Endothelial cell of umbilical vein (primary cell): ENCODE data around the gene TRPC4AP. TPM values are rescaled to one million over a fixed set of nuclear protein-coding genes. Genes with fewer than 3 reads are reported as not detected.

ENCODE experiments used
- BruUV-seq: library from RNA; stranded (reverse); fragments of 400-500 nt; replicated peaks from 2 replicates; lab custom pipeline; 2021; lab: Mats Ljungman, UMichigan
- CTCF ChIA-PET: fragments of 300-600, 350-600 bp; sonication (Branson Sonifier 250); formaldehyde crosslinking; loops from one replicate; lab custom pipeline; 2021; ENCODE audit warnings: antibody characterized with exemption, inconsistent platforms; lab: Charles Lee
- POLR2A ChIA-PET: fragments of 300-600, 350-600 bp; sonication (Branson Sonifier 250); formaldehyde crosslinking; loops from one replicate; lab custom pipeline; 2021; ENCODE audit warnings: antibody characterized with exemption, inconsistent platforms; lab: Charles Lee
- DNase-seq: peaks from one replicate; pipeline ENCODE4 v3.0.0-alpha.2; 2011; ENCODE audit warnings: low read depth, low spot score
- FAIRE-seq: peaks from 2 replicates; lab custom pipeline; 2011; peaks lifted over from hg19 to GRCh38; lab: Jason Lieb, UNC
- H2AFZ ChIP-seq: 2 replicates; pipeline ENCODE4 v1.6.0; 2012; ENCODE audit warnings: low read depth, low read length, control low read depth, inconsistent platforms
- H3K27ac ChIP-seq: 2 replicates; pipeline ENCODE4 v1.5.1; 2011; ENCODE audit warnings: low read depth, mild to moderate bottlenecking, control low read depth, low read length, moderate library complexity; ENCODE audit not compliant: insufficient read depth
- H3K27me3 ChIP-seq, 2 experiments: 2 replicates each; pipeline versions ENCODE4 v1.6.0 to v1.6.1; 2011; ENCODE audit warnings: low read length in 2 of 2, mixed read lengths in 1 of 2; ENCODE audit not compliant: control insufficient read depth in 2 of 2, insufficient read depth in 2 of 2
- H3K36me3 ChIP-seq, 2 experiments: 2 replicates in 1 of 2; 3 replicates in 1 of 2; pipeline ENCODE4 v1.5.1; 2011; ENCODE audit warnings: low read length in 2 of 2, mild to moderate bottlenecking in 1 of 2, moderate library complexity in 1 of 2; ENCODE audit not compliant: control insufficient read depth in 2 of 2, insufficient read depth in 2 of 2; ENCODE audit errors: extremely low read depth in 1 of 2
- H3K4me1 ChIP-seq: 3 replicates; pipeline ENCODE4 v1.5.1; 2011; ENCODE audit warnings: mild to moderate bottlenecking, low read length; ENCODE audit not compliant: control insufficient read depth, insufficient read depth; ENCODE audit errors: extremely low read depth
- H3K4me2 ChIP-seq: 2 replicates; pipeline ENCODE4 v1.6.1; 2011; ENCODE audit warnings: low read length, control low read depth, mixed read lengths; ENCODE audit not compliant: insufficient read depth
- H3K4me3 ChIP-seq, 3 experiments: fragments of 200-600 bp in 1 of 3; sonication (generic), shearing (Covaris generic) in 1 of 3; replicated peaks in 1 of 3; 2 replicates each; pipeline ENCODE4 v1.5.1; 2011 to 2016; ENCODE audit warnings: control low read depth in 3 of 3, low read length in 3 of 3, mild to moderate bottlenecking in 2 of 3, inconsistent platforms in 1 of 3, low read depth in 1 of 3, moderate library complexity in 1 of 3; ENCODE audit not compliant: insufficient read depth in 1 of 3
- H3K79me2 ChIP-seq: 2 replicates; pipeline ENCODE4 v1.6.0; 2012; ENCODE audit warnings: low read length, inconsistent platforms; ENCODE audit not compliant: control insufficient read depth, insufficient read depth
- H3K9ac ChIP-seq: replicated peaks from 2 replicates; pipeline ENCODE3; 2011; ENCODE audit warnings: low read length, control low read depth; ENCODE audit not compliant: insufficient read depth; ENCODE audit errors: extremely low read depth
- H3K9me1 ChIP-seq: replicated peaks from 3 replicates; pipeline ENCODE4 v1.6.0; 2011; ENCODE audit warnings: mild to moderate bottlenecking, low read length; ENCODE audit not compliant: control insufficient read depth, insufficient read depth; ENCODE audit errors: extremely low read depth
- H3K9me3 ChIP-seq: replicated peaks from 2 replicates; pipeline ENCODE4 v1.5.1; 2012; ENCODE audit warnings: low read length, inconsistent platforms; ENCODE audit not compliant: control insufficient read depth, insufficient read depth
- H4K20me1 ChIP-seq: replicated peaks from 2 replicates; pipeline ENCODE3; 2011; ENCODE audit warnings: mild to moderate bottlenecking, low read length; ENCODE audit not compliant: control insufficient read depth, insufficient read depth; ENCODE audit errors: extremely low read depth
- EZH2 ChIP-seq: IDR thresholded peaks from 2 replicates; pipeline ENCODE4 v1.6.1; 2012; ENCODE audit warnings: borderline replicate concordance, low read depth, mild to moderate bottlenecking, moderate library complexity, low read length, inconsistent platforms; ENCODE audit not compliant: severe bottlenecking
- FOS ChIP-seq: IDR thresholded peaks from 2 replicates; pipeline ENCODE4 v1.6.1; 2011; ENCODE audit warnings: mild to moderate bottlenecking, low read length, moderate library complexity, borderline replicate concordance; ENCODE audit not compliant: insufficient read depth
- GATA2 ChIP-seq: IDR thresholded peaks from 2 replicates; pipeline ENCODE4 v1.7.0; 2011; ENCODE audit warnings: low read depth, mild to moderate bottlenecking, moderate library complexity, mixed read lengths, low read length; ENCODE audit not compliant: insufficient read length, insufficient read depth
- JUN ChIP-seq: IDR thresholded peaks from 2 replicates; pipeline ENCODE4 v1.6.1; 2011; ENCODE audit warnings: borderline replicate concordance, low read depth; ENCODE audit not compliant: insufficient read length, insufficient read depth
- MYC ChIP-seq: IDR thresholded peaks from one replicate; pipeline ENCODE4 v1.6.1; 2011; ENCODE audit warnings: mild to moderate bottlenecking, low read depth, low read length
- POLR2A ChIP-seq: IDR thresholded peaks from 2 replicates; pipeline ENCODE4 v1.6.1; 2012; ENCODE audit warnings: low read depth, mild to moderate bottlenecking, control low read depth, low read length
- POLR2AphosphoS5 ChIP-seq: IDR thresholded peaks from 2 replicates; pipeline ENCODE4 v1.6.1; 2012; ENCODE audit warnings: low read depth, mild to moderate bottlenecking, control low read depth, low read length, moderate library complexity; ENCODE audit not compliant: insufficient read depth
- dilution Hi-C: fragments of 300-500 bp; cut with MboI; formaldehyde crosslinking; loops from one replicate; pipeline ENCODE4 v1.15.0; 2019; ENCODE audit warnings: low sequenced_read_pairs; ENCODE audit not compliant: extremely low pct_ligation_motif_present
- intact Hi-C: fragments of 100-400 bp; cut with micrococcal nuclease; formaldehyde crosslinking; loops from one replicate; pipeline ENCODE4 v1.10.0; 2022
- polyA plus RNA-seq, 4 experiments: library from polyadenylated mRNA; depleted of rRNA in 3 of 4; stranded (reverse) in 3 of 4; unstranded in 1 of 4; fragments of >200 nt; gene quantifications; 2 replicates each; pipeline versions ENCODE4 v1.2.1 to v1.2.3, GENCODE V29; 2011 to 2012; ENCODE audit warnings: missing spikeins in 1 of 4
- total RNA-seq: library from RNA; stranded (reverse); gene quantifications from 2 replicates; pipeline ENCODE4 v1.2.3, GENCODE V29; 2021
- TF ChIP-seq, protein P1 (sequence below): IDR thresholded peaks from 2 replicates; pipeline ENCODE4 v1.6.1; 2011; ENCODE audit not compliant: insufficient read depth, insufficient read length
- TF ChIP-seq, protein P2 (sequence below), 2 donors: IDR thresholded peaks; 1 replicate in 1 of 2; 2 replicates in 1 of 2; pipeline ENCODE4 v1.5.1; 2011; ENCODE audit warnings: low read length in 2 of 2, mild to moderate bottlenecking in 2 of 2, moderate library complexity in 2 of 2, control low read depth in 1 of 2, inconsistent platforms in 1 of 2, low read depth in 1 of 2; ENCODE audit not compliant: insufficient read depth in 1 of 2; ENCODE audit errors: extremely low read depth in 1 of 2

TRPC4AP gene
- total and polyA plus RNA-seq, 2 donors (not counting 3 experiments of a cell fraction or from before 2014, with no cell fraction given): 89.0 to 103 TPM

DNA sequence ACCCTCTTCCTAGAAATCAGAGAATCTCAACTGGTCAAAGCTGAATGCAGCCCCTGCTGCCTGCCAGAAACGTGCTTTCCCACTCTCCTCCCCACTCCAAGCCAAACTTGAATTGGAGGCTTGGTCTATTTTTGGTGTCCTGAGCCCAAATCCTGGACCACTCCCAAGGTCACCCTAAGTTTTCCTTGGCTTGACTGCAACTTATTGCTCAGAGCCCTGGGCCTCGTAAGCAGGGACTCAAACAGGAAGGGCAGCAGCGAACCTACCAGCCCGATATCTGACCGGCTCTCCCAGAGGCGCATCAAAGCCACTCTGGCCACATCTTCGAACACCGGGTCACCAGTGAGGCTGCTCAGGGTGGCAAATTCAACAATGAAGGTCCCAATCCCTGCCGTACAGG, 41.9 kb upstream of the TRPC4AP start:
- peak; percentile 59 for DNase-seq
- Histone ChIP-seq H3K27me3 (no peaks in the 10 kb centered on the region), H3K9ac (peak overlapping the region; percentile 53), H3K79me2 (no peaks in the 10 kb centered on the region), H3K9me1 (no peaks in the 10 kb centered on the region), H3K36me3 (peaks cover 9 to 16% of the 10 kb centered on the region in 2 experiments), H3K27ac (peak overlapping the region; percentile 97), H3K4me2 (peak overlapping the region; percentile 51), H3K4me3 (peak overlapping the region in 1 of 3 experiments; percentile 2), H2AFZ (peak overlapping the region; percentile 7), H3K9me3 (no peaks in the 10 kb centered on the region), H4K20me1 (no peaks in the 10 kb centered on the region), H3K4me1 (peaks cover 43% of the 10 kb centered on the region)
- dilution Hi-C loops: no loop called here
- intact Hi-C loops: no loop called here
- CTCF ChIA-PET: interaction anchor here (1.0 to 4.8 kb wide), 4 partner anchors 10 to 74 kb away, joined by 4 to 59 read pairs (median 4); no protein-coding TSS in a partner anchor
- POLR2A ChIA-PET: no interaction called here
- BruUV-seq: no TSS peak
- no peak for FAIRE-seq
- no peak for TF ChIP-seq POLR2AphosphoS5
- no peak for TF ChIP-seq FOS
- TF ChIP-seq GATA2: no peak
- no peak for TF ChIP-seq JUN
- TF ChIP-seq, protein P1, sequence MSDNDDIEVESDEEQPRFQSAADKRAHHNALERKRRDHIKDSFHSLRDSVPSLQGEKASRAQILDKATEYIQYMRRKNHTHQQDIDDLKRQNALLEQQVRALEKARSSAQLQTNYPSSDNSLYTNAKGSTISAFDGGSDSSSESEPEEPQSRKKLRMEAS: no peak
- TF ChIP-seq, protein P2, sequence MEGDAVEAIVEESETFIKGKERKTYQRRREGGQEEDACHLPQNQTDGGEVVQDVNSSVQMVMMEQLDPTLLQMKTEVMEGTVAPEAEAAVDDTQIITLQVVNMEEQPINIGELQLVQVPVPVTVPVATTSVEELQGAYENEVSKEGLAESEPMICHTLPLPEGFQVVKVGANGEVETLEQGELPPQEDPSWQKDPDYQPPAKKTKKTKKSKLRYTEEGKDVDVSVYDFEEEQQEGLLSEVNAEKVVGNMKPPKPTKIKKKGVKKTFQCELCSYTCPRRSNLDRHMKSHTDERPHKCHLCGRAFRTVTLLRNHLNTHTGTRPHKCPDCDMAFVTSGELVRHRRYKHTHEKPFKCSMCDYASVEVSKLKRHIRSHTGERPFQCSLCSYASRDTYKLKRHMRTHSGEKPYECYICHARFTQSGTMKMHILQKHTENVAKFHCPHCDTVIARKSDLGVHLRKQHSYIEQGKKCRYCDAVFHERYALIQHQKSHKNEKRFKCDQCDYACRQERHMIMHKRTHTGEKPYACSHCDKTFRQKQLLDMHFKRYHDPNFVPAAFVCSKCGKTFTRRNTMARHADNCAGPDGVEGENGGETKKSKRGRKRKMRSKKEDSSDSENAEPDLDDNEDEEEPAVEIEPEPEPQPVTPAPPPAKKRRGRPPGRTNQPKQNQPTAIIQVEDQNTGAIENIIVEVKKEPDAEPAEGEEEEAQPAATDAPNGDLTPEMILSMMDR (IDR thresholded peaks at IDR 0.05; ENCODE audit: extremely low read depth in 1 of 2, insufficient read depth in 1 of 2, low read depth in 1 of 2, low read length in 2 of 2): no peak
- TF ChIP-seq MYC: no peak
- TF ChIP-seq EZH2: no peak
- TF ChIP-seq POLR2A: no peak
